GM10266 (cell line): ENCODE measurements around the gene RIPK3.

ENCODE experiments used
- DNase-seq: peaks from one replicate; pipeline ENCODE4 v3.0.0; 2012; ENCODE audit errors: extremely low spot score
- CTCF ChIP-seq: IDR thresholded peaks from 2 replicates; pipeline ENCODE4 v1.5.1; 2012; ENCODE audit warnings: mild to moderate bottlenecking, low read depth; ENCODE audit not compliant: control insufficient read depth, insufficient read depth; ENCODE audit errors: missing control alignments

The RIPK3 gene

GRCh38 chr14:24313913-24314312, 25.9 kb downstream of the RIPK3 start:
- no peak for TF ChIP-seq CTCF
- DNase-seq = no peak

DNA sequence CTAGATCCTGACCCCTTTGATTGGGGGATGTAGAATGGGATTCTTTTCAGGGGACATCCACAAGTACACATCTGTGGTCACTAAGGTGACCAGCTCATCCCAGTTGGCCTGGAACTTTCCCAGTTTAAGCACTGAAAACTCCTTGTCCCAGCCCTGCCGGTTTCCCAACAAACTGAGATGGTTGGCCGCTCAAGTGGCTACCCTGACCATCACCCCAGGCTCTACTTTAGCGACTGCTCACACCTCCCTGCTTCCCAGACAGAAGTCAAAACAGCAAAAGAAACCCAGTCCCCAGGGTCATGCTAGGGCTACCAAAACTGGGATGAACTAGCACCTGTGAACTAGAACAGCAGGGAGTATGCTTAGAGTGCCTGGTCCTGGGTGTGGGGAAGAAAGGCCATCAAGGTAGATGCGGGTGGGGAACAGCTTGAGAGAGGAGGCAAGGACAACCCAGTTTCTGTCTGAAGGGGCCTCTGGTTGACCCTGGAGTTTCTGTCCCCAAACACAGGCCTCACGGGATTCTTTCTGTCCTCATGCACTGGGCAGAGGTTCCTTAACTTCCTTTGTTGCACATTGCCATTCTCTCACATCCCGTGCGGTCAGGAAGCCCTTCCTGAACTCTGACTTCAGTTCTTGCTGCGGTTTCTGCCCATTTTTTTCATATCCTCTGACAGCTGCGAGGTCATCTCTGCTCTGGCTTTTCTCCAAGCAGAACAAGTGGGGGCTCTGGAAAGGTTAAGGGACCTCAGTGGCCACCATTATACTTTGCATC, 26.9 kb downstream of the RIPK3 start:
- TF ChIP-seq CTCF = no peak

DNA sequence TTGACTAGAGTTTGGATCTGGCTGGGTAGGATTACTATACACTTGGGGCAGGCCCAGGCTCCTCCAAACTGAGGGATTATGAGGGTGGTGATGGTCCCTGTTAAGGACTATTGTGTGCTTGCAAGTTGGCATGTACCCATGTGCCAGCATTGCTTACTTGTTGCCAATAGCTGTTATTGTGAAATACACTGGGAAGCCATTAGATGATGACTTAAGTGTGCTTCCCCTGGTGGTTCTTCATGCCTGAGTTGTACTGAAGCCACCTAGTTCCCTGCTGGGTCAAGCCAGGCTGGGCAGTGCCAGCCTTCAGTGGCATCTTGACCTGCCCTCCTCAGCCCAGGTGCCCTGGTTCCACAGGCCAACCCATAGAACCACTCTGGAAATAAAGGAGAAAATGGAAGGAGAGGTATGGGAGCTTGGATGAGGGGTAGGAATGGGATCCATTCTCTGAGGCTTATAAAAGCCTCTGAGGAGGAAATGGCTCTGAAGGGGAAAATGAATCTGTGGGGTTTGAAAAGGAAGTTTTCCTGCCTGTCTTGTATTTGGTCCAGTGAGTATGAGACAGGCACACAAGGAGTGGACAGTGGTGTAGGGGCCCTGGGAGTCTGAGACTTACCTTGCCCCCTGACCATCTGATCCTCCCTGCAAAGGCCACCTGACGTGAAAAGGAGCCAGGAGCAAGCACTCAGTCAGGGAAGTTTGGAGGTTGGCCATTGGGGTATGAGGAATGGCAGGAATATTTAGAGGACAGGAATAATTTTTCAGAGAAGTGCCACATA, 27.8 kb downstream of the RIPK3 start:
- no peak for TF ChIP-seq CTCF

More for the DNA sequence above, 26.9 kb downstream of the RIPK3 start:
- no peak for DNase-seq

DNA sequence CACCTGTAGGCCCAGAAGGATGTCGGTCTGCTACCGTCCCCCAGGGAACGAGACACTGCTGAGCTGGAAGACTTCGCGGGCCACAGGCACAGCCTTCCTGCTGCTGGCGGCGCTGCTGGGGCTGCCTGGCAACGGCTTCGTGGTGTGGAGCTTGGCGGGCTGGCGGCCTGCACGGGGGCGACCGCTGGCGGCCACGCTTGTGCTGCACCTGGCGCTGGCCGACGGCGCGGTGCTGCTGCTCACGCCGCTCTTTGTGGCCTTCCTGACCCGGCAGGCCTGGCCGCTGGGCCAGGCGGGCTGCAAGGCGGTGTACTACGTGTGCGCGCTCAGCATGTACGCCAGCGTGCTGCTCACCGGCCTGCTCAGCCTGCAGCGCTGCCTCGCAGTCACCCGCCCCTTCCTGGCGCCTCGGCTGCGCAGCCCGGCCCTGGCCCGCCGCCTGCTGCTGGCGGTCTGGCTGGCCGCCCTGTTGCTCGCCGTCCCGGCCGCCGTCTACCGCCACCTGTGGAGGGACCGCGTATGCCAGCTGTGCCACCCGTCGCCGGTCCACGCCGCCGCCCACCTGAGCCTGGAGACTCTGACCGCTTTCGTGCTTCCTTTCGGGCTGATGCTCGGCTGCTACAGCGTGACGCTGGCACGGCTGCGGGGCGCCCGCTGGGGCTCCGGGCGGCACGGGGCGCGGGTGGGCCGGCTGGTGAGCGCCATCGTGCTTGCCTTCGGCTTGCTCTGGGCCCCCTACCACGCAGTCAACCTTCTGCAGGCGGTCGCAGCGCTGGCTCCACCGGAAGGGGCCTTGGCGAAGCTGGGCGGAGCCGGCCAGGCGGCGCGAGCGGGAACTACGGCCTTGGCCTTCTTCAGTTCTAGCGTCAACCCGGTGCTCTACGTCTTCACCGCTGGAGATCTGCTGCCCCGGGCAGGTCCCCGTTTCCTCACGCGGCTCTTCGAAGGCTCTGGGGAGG, 28.9 kb downstream of the RIPK3 start, which contains the start of gene LTB4R:
TSS of gene LTB4R (plus strand) at position 857 of the 959 bp plus-strand sequence. CDS start 4,150 bp downstream, outside the sequence.
- TF ChIP-seq CTCF = peak; percentile 67
- DNase-seq = peak; percentile 81

More for the DNA sequence above, 27.8 kb downstream of the RIPK3 start:
- no peak for DNase-seq

DNA sequence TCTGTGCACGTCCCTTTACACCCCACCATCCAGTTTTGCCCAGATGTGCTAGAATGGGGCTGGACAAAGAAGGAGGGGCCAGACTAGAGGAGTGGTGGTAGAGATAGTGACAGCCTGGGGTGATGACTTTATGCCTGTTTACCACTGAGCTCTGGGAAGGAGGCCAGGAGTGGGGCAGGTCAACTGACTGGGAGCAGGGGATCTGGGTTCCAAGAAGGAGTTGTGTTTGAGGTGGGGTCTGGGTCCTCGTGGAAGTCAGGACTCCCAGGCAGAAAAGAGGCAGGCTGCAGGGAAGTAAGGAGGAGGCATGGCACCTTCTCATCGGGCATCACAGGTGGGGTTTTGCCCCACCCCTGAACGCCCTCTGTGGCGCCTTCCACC, 29.5 kb downstream of the RIPK3 start:
- TF ChIP-seq CTCF = no peak
- DNase-seq = no peak

- no peak for TF ChIP-seq CTCF
- DNase-seq = no peak
These were observed 30.1 kb downstream of the RIPK3 start, which contains the start of gene LTB4R2 for GRCh38 chr14:24309538-24310264. Gene LTB4R2, plus strand, starts transcription at chr14:24310140. Its CDS starts 525 bp downstream, at chr14:24310665.
